C4-2B (cell line): Measurements from ENCODE around the gene KCNAB1.

Source experiments
- H3K27ac ChIP-seq: fragments of 450-650 bp; 2 replicates; pipeline ENCODE4 v1.5.1; 2017
- ZFX ChIP-seq: fragments of 450-650 bp; IDR thresholded peaks from 2 replicates; pipeline ENCODE4 v1.6.1; 2017
- TF ChIP-seq, protein P1 (sequence below): fragments of 450-650 bp; conservative IDR thresholded peaks from 2 replicates; pipeline ENCODE4 v1.5.1; 2017; ENCODE audit warnings: mild to moderate bottlenecking

Gene KCNAB1

DNA sequence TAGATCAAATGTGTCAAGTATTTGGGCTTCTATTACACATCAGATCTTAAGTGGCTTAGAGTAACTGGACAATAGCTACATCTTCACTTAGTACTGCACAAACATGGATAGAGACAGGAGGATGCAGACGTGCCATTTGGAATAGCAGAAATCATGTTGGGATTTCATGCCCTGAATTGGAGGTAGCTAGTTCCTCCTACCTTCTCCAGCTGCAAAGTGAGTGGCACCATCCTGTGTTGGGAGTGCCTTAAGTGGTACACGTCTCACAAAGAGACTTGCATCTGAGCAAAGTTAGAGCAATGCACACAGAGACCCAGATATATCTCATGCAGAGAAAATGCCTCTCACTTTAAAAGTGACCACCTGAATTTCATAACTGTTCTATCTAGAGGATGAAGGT lies 298.1 kb downstream of the KCNAB1 start:
- no peak overlapping the region for H3K27ac ChIP-seq
- TF ChIP-seq, protein P1, sequence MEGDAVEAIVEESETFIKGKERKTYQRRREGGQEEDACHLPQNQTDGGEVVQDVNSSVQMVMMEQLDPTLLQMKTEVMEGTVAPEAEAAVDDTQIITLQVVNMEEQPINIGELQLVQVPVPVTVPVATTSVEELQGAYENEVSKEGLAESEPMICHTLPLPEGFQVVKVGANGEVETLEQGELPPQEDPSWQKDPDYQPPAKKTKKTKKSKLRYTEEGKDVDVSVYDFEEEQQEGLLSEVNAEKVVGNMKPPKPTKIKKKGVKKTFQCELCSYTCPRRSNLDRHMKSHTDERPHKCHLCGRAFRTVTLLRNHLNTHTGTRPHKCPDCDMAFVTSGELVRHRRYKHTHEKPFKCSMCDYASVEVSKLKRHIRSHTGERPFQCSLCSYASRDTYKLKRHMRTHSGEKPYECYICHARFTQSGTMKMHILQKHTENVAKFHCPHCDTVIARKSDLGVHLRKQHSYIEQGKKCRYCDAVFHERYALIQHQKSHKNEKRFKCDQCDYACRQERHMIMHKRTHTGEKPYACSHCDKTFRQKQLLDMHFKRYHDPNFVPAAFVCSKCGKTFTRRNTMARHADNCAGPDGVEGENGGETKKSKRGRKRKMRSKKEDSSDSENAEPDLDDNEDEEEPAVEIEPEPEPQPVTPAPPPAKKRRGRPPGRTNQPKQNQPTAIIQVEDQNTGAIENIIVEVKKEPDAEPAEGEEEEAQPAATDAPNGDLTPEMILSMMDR = no peak
- no peak for TF ChIP-seq ZFX

DNA sequence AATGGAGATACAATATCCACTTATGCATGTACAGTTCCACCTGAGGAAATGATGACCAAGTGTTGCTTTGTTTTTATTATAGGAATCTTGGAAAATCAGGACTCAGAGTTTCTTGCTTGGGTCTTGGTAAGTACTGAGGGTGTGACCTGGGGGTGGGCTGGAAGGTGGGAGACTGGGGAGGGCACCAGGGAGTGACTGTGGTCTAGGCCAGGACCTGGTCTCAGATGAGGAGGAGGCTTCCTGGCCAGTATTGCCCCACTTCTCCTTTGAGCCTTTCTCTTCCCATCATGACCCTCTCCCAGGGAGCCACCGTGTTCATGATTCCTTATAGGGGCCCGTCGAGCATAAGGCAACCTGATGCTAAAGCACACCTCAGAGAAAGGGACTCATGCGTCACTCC lies 301.2 kb downstream of the KCNAB1 start:
- TF ChIP-seq, protein P1 = no peak
- TF ChIP-seq ZFX = no peak
- no peak overlapping the region for H3K27ac ChIP-seq

DNA sequence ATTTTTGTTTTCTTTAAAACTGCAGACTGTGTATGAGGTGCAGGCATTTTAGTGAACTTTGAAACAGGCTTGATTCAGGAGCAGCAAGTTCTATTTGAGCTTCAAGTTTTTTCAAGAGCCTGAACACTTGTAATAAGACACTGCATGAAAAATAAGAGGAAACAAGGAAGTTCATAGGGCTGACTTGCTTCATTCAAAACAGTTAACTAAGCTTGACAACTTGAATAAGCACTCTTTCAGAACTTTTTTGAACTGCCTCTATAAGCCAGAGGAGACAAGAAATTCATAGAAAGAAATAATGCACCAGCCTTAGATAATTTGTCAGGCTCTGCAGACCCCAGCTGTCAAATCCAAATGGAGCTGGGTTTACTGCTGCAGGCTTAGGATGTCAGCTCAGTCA lies 304.4 kb downstream of the KCNAB1 start:
- TF ChIP-seq ZFX = no peak
- TF ChIP-seq, protein P1 = no peak
- H3K27ac ChIP-seq = no peak overlapping the region

DNA sequence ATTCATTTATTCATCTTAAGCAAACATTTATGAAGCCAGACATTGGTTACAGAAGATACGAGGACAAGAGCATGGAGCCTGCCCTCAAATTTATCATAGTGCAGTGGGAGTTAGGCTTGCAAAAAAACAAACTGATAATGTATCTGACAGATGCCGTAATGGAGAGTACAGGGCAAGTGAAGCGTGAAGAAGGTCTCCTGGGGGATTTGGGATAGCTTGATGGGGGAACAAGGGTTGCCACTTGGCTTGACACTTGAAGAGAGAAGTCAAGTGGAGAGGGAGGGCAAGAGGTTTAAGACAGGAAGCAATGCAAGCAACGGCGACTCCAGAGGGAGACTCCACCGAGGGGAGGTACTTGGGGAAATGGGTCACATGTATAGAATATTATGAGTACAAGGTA lies 305.3 kb downstream of the KCNAB1 start:
- TF ChIP-seq, protein P1 = no peak
- no peak for TF ChIP-seq ZFX
- H3K27ac ChIP-seq = no peak overlapping the region

DNA sequence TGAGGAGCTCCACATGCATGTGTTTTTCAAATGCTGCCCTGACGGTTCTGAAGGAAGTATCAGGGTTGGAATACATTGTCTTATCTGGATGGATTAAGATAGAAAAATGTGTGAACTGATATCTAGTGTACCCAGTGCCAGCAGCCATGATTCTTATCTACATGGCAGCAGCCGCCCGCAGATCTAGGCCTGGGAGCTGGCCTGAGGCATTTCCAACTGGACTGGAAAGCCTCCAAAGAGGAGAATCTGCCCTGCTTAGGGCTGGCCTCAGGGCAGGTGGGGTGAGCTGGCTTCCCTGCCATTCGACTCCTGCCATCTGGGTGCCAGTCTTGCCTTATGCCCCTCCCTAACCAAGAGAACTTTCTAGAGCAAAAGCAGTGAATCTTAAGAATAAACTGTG lies 308.7 kb downstream of the KCNAB1 start:
- H3K27ac ChIP-seq = no peak overlapping the region
- TF ChIP-seq, protein P1 = no peak
- TF ChIP-seq ZFX = no peak

DNA sequence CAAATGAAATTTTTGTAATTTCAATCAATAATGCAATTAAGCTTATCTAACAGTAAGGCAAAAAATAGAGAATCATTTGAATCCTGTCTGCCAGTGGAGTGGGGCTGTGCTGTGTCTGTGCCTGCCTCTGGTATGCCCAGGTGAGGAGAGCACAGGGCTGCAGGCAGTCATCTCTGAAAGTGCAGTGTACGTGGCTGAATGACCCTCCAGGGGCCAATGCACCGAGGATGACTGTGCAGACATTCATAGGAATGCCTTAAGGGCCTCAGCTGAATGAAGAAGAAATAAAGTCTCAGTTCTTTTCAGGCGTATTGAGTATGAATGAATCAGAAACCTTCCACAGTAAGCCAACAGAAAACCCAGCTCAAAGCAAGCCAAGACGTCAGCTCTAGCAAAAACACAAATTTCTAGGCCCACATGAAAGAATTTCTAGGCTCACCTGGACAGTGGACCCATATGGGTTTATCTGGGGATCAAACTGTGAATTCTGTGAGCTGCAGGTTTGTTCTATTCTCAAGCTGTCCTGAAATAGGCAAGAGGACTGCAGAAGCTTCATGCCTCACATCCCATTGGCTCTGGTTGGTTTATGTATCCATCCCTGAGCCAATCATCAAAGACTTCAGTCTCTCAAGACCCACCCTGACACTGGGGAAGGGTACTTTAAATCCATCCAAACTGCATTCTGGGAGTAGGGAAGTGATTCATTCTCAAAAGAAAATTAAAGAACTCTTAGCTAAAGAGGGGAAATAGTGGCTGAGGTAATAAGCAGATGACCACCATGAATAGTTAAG lies 311.2 kb downstream of the KCNAB1 start:
- H3K27ac ChIP-seq = no peak overlapping the region
- TF ChIP-seq, protein P1 = no peak
- TF ChIP-seq ZFX = no peak

DNA sequence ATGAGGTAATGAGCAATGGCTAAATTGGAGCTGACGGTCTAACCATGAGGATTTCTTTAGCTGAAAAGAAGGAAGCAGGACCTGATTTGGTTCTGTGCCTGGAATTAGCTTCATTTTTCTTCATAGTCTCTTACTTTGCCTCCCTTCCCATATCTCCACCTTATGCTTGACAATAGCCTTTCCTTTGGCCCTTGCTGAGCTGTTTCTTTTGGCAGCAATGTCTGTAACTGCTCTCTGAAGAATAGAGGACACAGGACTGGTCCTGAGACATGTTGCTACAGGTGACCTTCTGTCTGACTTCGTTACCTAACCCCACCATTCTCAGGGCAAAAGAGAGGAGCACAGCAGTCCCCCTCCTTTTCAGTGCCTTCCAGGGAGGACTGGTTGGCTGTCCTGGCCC lies 312.2 kb downstream of the KCNAB1 start:
- H3K27ac ChIP-seq = no peak overlapping the region
- TF ChIP-seq, protein P1 = no peak
- TF ChIP-seq ZFX = no peak
